Cardiac muscle cell (in vitro differentiated cells and primary cell): ENCODE results near the gene ADSL. TPM values are rescaled to one million over a fixed set of nuclear protein-coding genes. Genes with fewer than 3 reads are reported as not detected.

Source experiments
- DNase-seq, 2 donors: peaks; one replicate each; pipeline versions ENCODE4 v3.0.0 to v3.0.0-alpha.2; 2010 to 2017; ENCODE audit warnings: low read depth in 1 of 2, low spot score in 1 of 2
- H3K27ac ChIP-seq: fragments of 200-600 bp; sonication (generic); 2 replicates; pipeline ENCODE4 v1.5.1; 2016
- H3K27me3 ChIP-seq: fragments of 200-600 bp; sonication (generic); 2 replicates; pipeline ENCODE4 v1.6.0; 2016; ENCODE audit warnings: control low read depth
- H3K36me3 ChIP-seq: fragments of 200-600 bp; sonication (generic); 2 replicates; pipeline ENCODE4 v1.5.1; 2016; ENCODE audit warnings: control low read depth
- H3K4me1 ChIP-seq: fragments of 200-600 bp; sonication (generic); 2 replicates; pipeline ENCODE4 v1.8.1; 2017; ENCODE audit warnings: low read depth, mild to moderate bottlenecking, mixed run types
- H3K4me3 ChIP-seq: fragments of 200-600 bp; sonication (generic); 2 replicates; pipeline ENCODE4 v1.5.1; 2016; ENCODE audit warnings: mild to moderate bottlenecking
- H3K9me3 ChIP-seq: fragments of 200-600 bp; sonication (generic); 2 replicates; pipeline ENCODE4 v1.5.1; 2017; ENCODE audit warnings: low read depth, mild to moderate bottlenecking, control low read depth
- polyA plus RNA-seq: library from polyadenylated mRNA; unstranded; fragments of >200 nt; fragmentation: Nextera tagmentation; extraction: Ambion mirVana; gene quantifications from 2 replicates; pipeline ENCODE4 v1.2.1, GENCODE V29; 2016
- total RNA-seq: library from RNA; depleted of rRNA; stranded (reverse); fragments of >200 nt; gene quantifications from 2 replicates; pipeline ENCODE4 v1.2.3, GENCODE V29; 2016
- TF ChIP-seq, protein P1 (sequence below): IDR thresholded peaks from 2 replicates; pipeline ENCODE4 v1.5.1; 2012; ENCODE audit warnings: low read depth, mild to moderate bottlenecking, low read length

Gene ADSL
- total and polyA plus RNA-seq, 2 experiments from 2014 or later = 110 to 116 TPM

DNA sequence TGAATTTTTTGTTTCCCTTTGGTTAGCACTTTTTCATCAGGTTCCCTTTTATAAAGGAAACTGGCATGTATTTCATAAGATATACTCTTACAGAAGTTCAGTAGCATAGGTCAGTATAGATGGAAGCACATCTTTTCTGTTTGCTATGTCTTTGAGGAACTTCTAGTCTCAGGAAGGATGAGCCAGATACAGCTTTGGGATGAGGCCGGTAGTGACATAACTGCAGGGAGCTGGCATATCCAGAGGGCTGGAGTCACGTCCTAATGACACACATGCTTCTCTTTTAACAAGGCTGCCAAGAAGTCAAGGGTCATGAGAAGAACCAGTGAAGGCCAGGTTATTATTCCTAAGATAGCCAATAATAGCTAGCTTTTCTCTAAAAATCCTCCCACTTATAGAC, 33.3 kb upstream of the ADSL start:
- TF ChIP-seq, protein P1, sequence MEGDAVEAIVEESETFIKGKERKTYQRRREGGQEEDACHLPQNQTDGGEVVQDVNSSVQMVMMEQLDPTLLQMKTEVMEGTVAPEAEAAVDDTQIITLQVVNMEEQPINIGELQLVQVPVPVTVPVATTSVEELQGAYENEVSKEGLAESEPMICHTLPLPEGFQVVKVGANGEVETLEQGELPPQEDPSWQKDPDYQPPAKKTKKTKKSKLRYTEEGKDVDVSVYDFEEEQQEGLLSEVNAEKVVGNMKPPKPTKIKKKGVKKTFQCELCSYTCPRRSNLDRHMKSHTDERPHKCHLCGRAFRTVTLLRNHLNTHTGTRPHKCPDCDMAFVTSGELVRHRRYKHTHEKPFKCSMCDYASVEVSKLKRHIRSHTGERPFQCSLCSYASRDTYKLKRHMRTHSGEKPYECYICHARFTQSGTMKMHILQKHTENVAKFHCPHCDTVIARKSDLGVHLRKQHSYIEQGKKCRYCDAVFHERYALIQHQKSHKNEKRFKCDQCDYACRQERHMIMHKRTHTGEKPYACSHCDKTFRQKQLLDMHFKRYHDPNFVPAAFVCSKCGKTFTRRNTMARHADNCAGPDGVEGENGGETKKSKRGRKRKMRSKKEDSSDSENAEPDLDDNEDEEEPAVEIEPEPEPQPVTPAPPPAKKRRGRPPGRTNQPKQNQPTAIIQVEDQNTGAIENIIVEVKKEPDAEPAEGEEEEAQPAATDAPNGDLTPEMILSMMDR = no peak
- Histone ChIP-seq H3K36me3 (peaks cover 93% of the 10 kb centered on the region), H3K4me1 (no peaks in the 10 kb centered on the region), H3K4me3 (no peak overlapping the region), H3K27me3 (no peaks in the 10 kb centered on the region), H3K27ac (no peak overlapping the region), H3K9me3 (no peaks in the 10 kb centered on the region)
- no peak for DNase-seq

DNA sequence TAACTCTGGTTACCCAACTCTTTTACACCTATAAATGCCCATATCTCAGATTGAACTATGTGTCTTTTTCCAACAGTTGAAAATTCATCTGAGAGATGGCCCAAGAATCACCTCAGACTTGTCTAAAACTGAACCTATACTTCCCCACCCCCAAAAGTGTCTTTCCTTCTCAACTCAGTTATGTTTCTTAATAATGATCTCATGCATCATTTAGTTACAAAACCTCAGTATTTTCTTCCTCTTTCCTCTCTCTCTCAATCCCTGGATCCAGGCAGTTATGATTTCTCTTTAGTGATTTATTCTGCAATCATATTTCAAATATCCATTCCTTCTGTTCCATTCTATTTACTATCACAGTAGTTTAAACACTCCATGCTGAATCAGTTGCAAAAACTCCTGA, 32.3 kb upstream of the ADSL start:
- H3K4me3 ChIP-seq = no peak overlapping the region
- TF ChIP-seq, protein P1 = no peak
- no peaks in the 10 kb centered on the region for H3K4me1 ChIP-seq
- no peak for DNase-seq
- H3K27ac ChIP-seq = no peak overlapping the region
- no peaks in the 10 kb centered on the region for H3K9me3 ChIP-seq
- H3K27me3 ChIP-seq = no peaks in the 10 kb centered on the region
- H3K36me3 ChIP-seq = peaks cover 91% of the 10 kb centered on the region

DNA sequence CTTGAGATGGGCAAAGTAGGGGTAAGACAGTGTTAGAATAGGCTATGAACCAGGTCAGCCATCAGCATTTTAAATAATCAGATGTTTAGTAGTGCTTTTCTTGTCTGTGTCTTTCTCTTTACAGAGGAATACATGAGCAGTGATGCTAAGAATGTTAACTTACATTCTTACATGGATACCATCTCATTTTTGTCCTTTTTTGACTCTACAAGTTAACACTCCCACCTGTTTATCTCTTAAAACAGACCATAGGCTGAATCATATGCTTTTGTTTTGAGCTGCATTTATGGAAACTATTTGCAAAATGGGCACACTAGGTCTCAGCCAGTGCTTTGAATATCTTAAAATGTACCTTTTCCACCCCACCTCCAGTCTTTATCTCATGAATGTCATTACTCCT, 25.6 kb upstream of the ADSL start:
- peaks cover 71% of the 10 kb centered on the region for H3K36me3 ChIP-seq
- no peaks in the 10 kb centered on the region for H3K4me1 ChIP-seq
- no peaks in the 10 kb centered on the region for H3K27me3 ChIP-seq
- TF ChIP-seq, protein P1 = no peak
- no peak for DNase-seq
- H3K9me3 ChIP-seq = no peaks in the 10 kb centered on the region
- no peak overlapping the region for H3K27ac ChIP-seq
- no peak overlapping the region for H3K4me3 ChIP-seq

DNA sequence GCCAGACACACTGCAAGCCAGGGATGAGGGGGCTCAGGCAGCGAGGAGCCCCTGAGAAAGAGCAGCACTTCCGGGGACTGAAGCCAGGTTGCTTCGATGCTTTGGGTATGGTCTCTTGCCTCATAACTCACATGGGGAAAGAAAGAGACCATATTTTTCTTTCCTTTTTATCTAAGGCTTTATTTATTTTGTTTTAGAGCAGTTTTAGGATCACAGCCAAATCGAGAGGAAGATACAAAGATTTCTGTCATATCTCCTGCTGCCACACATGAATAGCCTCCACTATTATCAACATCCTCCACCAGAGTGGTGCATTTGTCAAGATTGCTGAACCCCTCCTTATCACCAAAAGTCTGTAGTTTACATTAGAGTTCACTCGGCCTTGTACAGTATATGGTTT, 24.3 kb upstream of the ADSL start:
- H3K9me3 ChIP-seq = no peaks in the 10 kb centered on the region
- H3K27ac ChIP-seq = no peak overlapping the region
- TF ChIP-seq, protein P1 = no peak
- H3K4me1 ChIP-seq = no peaks in the 10 kb centered on the region
- DNase-seq = no peak
- H3K27me3 ChIP-seq = no peaks in the 10 kb centered on the region
- peaks cover 68% of the 10 kb centered on the region for H3K36me3 ChIP-seq
- no peak overlapping the region for H3K4me3 ChIP-seq

DNA sequence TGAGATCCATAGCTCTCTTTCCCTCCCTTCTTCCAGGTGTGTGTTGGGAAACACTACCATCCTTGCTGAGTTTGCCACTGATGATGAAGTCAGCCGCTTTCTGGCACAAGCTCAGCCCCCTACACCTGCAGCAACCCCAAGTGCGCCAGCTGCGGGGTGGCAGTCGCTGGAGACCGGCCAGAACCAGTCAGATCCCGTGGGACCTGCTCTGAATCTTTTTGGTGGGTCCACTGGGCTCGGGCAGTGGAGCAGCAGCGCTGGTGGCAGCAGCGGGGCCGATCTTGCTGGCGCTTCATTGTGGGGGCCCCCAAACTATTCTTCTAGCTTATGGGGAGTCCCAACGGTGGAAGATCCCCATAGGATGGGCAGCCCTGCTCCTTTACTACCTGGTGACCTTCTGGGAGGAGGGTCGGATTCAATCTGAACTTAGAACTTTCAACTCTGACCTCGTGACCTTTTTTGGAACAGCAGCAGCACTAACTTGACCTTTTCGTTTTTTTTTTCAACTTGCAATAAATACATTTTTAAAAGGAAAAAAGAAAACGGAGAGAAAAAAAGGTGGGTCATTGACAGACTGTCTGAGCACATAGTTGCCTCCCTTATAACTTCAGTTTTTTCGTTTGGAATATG, 23.4 kb upstream of the ADSL start:
- Histone ChIP-seq H3K27me3 (no peaks in the 10 kb centered on the region), H3K4me1 (no peaks in the 10 kb centered on the region), H3K27ac (no peak overlapping the region), H3K36me3 (peaks cover 64% of the 10 kb centered on the region), H3K4me3 (no peak overlapping the region), H3K9me3 (no peaks in the 10 kb centered on the region)
- TF ChIP-seq, protein P1 = no peak
- DNase-seq = no peak

DNA sequence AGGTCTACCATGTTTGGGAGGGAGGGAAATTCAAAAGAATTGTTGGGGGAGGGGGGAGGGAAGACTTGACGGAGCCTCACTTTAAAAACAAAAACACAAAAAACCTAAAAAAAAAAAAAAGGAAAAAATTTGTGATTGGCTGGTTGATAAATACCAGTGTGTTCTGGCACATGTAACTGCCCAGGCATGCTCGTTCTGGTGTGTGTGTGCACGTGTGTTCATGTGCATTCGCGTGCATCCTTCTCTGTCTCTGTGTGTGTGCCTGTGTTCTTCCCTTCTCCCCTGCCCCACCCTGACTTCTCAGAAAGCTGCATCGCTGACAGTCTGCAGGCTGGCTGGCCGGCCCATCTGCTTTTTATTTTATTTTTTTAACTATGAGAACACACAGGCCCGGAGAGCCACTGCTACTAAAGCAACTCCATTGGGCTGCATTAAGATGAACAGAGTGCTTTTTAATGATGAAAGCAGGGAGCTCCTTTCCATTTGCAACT, 22.6 kb upstream of the ADSL start:
- TF ChIP-seq, protein P1 = no peak
- Histone ChIP-seq H3K4me1 (no peaks in the 10 kb centered on the region), H3K36me3 (peaks cover 57% of the 10 kb centered on the region), H3K9me3 (no peaks in the 10 kb centered on the region), H3K4me3 (no peak overlapping the region), H3K27ac (no peak overlapping the region), H3K27me3 (no peaks in the 10 kb centered on the region)
- DNase-seq = no peak
